Neural progenitor cell (in vitro differentiated cells): ENCODE results near the gene ITPRIPL2.

Experiments used
- CTCF ChIP-seq: fragments of 200-600 bp; sonication (generic); IDR thresholded peaks from 2 replicates; pipeline ENCODE4 v1.5.1; 2017; ENCODE audit warnings: antibody characterized with exemption, mild to moderate bottlenecking
- EZH2 ChIP-seq: fragments of 200-600 bp; sonication (generic); IDR thresholded peaks from 2 replicates; pipeline ENCODE4 v1.6.1; 2017; ENCODE audit warnings: antibody characterized with exemption, mild to moderate bottlenecking, moderate library complexity
- EZH2phosphoT487 ChIP-seq: fragments of 200-600 bp; sonication (generic); IDR thresholded peaks from 2 replicates; pipeline ENCODE4 v1.6.1; 2017; ENCODE audit warnings: antibody characterized with exemption

DNA sequence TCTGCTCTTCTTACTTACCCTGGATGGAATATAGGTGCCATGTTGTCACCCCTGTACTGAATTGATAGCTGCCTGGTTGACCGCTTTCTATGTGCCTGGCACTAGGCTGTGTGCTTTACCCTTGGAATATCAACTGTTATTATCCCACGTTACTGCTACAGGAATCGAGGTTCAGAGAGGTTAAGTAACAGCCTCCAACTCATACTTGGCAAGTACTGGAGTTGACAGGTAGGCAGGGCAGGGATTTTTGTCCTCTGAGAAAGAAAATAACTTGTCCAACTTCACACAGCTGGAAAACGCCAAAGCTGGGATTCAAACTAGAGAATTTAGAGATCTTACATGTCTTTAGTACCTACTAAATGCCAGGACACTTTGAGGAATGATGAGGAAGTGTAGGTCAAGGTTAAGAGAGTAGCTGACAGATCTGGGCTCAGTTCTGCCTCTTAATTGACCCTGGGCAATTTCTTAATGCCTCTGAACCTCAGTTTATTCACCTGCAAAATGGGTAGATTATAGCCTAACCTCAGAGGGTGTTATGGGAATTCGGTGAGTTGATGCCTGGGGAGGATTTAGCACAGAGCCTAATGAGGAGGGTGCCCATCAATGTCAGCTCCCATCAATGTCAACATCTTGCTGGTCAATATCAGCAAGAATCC, 25.8 kb downstream of the ITPRIPL2 start:
- no peak for TF ChIP-seq CTCF
- TF ChIP-seq EZH2: no peak
- no peak for TF ChIP-seq EZH2phosphoT487
